ENCODE results near the gene YIPF6.

DNA sequence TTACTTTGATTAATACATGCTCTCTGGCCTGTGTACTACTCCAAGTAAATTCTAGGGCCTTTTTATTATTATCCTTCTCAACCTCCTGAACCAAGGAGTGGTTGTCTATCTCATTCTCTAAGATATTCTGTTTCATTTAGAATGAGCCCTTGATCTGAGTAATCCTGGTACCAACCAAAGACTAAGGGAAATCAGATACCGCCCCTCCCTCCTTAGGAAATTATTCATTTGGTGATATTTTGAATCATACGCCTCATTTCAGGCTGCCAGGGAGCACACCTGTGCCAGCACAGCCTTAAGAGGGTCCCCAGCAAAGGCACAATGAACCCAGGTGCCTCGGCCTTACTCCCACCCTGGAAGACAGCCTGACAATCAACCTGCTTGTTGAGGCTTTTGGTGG is 75.4 kb downstream of the YIPF6 start:
- TF ChIP-seq, protein P1, sequence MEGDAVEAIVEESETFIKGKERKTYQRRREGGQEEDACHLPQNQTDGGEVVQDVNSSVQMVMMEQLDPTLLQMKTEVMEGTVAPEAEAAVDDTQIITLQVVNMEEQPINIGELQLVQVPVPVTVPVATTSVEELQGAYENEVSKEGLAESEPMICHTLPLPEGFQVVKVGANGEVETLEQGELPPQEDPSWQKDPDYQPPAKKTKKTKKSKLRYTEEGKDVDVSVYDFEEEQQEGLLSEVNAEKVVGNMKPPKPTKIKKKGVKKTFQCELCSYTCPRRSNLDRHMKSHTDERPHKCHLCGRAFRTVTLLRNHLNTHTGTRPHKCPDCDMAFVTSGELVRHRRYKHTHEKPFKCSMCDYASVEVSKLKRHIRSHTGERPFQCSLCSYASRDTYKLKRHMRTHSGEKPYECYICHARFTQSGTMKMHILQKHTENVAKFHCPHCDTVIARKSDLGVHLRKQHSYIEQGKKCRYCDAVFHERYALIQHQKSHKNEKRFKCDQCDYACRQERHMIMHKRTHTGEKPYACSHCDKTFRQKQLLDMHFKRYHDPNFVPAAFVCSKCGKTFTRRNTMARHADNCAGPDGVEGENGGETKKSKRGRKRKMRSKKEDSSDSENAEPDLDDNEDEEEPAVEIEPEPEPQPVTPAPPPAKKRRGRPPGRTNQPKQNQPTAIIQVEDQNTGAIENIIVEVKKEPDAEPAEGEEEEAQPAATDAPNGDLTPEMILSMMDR (IDR thresholded peaks at IDR 0.05) = no peak
- TF ChIP-seq POLR2AphosphoS5 (IDR thresholded peaks at IDR 0.05; ENCODE audit: low read depth, low read length) (no peak), TCF7L2 (IDR thresholded peaks at IDR 0.05; ENCODE audit: low read depth, low read length) (no peak)
- TF ChIP-seq, protein P2, sequence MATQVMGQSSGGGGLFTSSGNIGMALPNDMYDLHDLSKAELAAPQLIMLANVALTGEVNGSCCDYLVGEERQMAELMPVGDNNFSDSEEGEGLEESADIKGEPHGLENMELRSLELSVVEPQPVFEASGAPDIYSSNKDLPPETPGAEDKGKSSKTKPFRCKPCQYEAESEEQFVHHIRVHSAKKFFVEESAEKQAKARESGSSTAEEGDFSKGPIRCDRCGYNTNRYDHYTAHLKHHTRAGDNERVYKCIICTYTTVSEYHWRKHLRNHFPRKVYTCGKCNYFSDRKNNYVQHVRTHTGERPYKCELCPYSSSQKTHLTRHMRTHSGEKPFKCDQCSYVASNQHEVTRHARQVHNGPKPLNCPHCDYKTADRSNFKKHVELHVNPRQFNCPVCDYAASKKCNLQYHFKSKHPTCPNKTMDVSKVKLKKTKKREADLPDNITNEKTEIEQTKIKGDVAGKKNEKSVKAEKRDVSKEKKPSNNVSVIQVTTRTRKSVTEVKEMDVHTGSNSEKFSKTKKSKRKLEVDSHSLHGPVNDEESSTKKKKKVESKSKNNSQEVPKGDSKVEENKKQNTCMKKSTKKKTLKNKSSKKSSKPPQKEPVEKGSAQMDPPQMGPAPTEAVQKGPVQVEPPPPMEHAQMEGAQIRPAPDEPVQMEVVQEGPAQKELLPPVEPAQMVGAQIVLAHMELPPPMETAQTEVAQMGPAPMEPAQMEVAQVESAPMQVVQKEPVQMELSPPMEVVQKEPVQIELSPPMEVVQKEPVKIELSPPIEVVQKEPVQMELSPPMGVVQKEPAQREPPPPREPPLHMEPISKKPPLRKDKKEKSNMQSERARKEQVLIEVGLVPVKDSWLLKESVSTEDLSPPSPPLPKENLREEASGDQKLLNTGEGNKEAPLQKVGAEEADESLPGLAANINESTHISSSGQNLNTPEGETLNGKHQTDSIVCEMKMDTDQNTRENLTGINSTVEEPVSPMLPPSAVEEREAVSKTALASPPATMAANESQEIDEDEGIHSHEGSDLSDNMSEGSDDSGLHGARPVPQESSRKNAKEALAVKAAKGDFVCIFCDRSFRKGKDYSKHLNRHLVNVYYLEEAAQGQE (IDR thresholded peaks at IDR 0.05; ENCODE audit: insufficient read depth in 1 of 2, low read depth in 2 of 2, low read length in 1 of 2) = no peak
